Retina (tissue), 1 donor: ENCODE measurements around the gene GRIN2D.
A peak's percentile ranks its signal among the peaks of the same experiment; 100 is the strongest.

Experiments used
- DNase-seq: peaks from one replicate; pipeline ENCODE4 v3.0.0-alpha.2; 2016

GRIN2D gene

GRCh38 chr19:48393559-48394330 is at the start of gene GRIN2D:
Gene GRIN2D (plus strand): TSS chr19:48393668. CDS start chr19:48398393, 4,725 bp downstream.
- peak; percentile 85 for DNase-seq

GRCh38 chr19:48344892-48345291 is 48.6 kb upstream of the GRIN2D start:
- no peak for DNase-seq

GRCh38 chr19:48346191-48346590 is 47.3 kb upstream of the GRIN2D start:
- no peak for DNase-seq

GRCh38 chr19:48348045-48348444 is 45.4 kb upstream of the GRIN2D start:
- DNase-seq, result no peak

- no peak for DNase-seq
Measured at GRCh38 chr19:48348737-48349136, 44.7 kb upstream of the GRIN2D start.

- no peak for DNase-seq
Measured at GRCh38 chr19:48350856-48351255, 42.6 kb upstream of the GRIN2D start.

GRCh38 chr19:48351341-48351752 is 42.1 kb upstream of the GRIN2D start:
- DNase-seq, result peak; percentile 70

GRCh38 chr19:48353677-48354076 is 39.8 kb upstream of the GRIN2D start:
- no peak for DNase-seq

- DNase-seq, result no peak
Measured at GRCh38 chr19:48354332-48354992, 39.0 kb upstream of the GRIN2D start.

- no peak for DNase-seq
Measured at GRCh38 chr19:48355365-48355954, 38.0 kb upstream of the GRIN2D start.

GRCh38 chr19:48359123-48359522 is 34.3 kb upstream of the GRIN2D start:
- no peak for DNase-seq

GRCh38 chr19:48361912-48362311 is 31.6 kb upstream of the GRIN2D start:
- DNase-seq, result no peak

GRCh38 chr19:48362716-48363499 is 30.6 kb upstream of the GRIN2D start:
- DNase-seq, result peak; percentile 93

- no peak for DNase-seq
Measured at GRCh38 chr19:48363500-48363809, 30.0 kb upstream of the GRIN2D start.

GRCh38 chr19:48363810-48364597 is 29.5 kb upstream of the GRIN2D start, which contains the start of the genes SYNGR4 and TMEM143:
Gene SYNGR4 (plus strand): TSS chr19:48364367. CDS start chr19:48365843, 1,476 bp downstream.
Gene TMEM143 (minus strand): TSS chr19:48363940. CDS start chr19:48363920, 20 bp downstream.
- peak; percentile 98 for DNase-seq

- no peak for DNase-seq
Measured at GRCh38 chr19:48364598-48365348, 28.7 kb upstream of the GRIN2D start.

GRCh38 chr19:48365602-48366001 is 27.9 kb upstream of the GRIN2D start:
- DNase-seq, result no peak

- no peak for DNase-seq
Measured at GRCh38 chr19:48367855-48368254, 25.6 kb upstream of the GRIN2D start.

- DNase-seq, result peak; percentile 39
Measured at GRCh38 chr19:48368936-48369335, 24.5 kb upstream of the GRIN2D start.

- DNase-seq, result no peak
Measured at GRCh38 chr19:48370955-48371354, 22.5 kb upstream of the GRIN2D start.

- no peak for DNase-seq
Measured at GRCh38 chr19:48371367-48371766, 22.1 kb upstream of the GRIN2D start.
